ENCODE data around the gene POM121L2. TPM values are rescaled to one million over a fixed set of nuclear protein-coding genes. Genes with fewer than 3 reads are reported as not detected.

Gene POM121L2
- total RNA-seq = not detected in 2 replicates

GRCh38 chr6:27312146-27312949, at the start of gene POM121L2:
TSS of gene POM121L2 (minus strand) at chr6:27312273. CDS start at chr6:27312170, 103 bp downstream.
- peaks cover 14% of the 10 kb centered on the region for H3K4me1 Mint-ChIP-seq (ENCODE audit: low read depth)
- H3K9me3 Mint-ChIP-seq = peaks cover 5% of the 10 kb centered on the region
- intact Hi-C loops (cut with micrococcal nuclease) = loop anchor here (2.0 to 10.0 kb wide), 2 partner anchors 192 to 296 kb away; no protein-coding TSS in a partner anchor
- peak within 1 kb of the TSS; percentile 77 for H3K4me3 Mint-ChIP-seq (ENCODE audit: low read depth)
- DNase-seq (ENCODE audit: low spot score) = peak; percentile 60
- peaks cover 72% of the 10 kb centered on the region for H3K27me3 Mint-ChIP-seq (ENCODE audit: low read depth)
- H3K27ac Mint-ChIP-seq = no peak within 1 kb of the TSS
- H3K36me3 Mint-ChIP-seq (ENCODE audit: low read depth) = no peaks in the 10 kb centered on the region

GRCh38 chr6:27359231-27359630, 47.2 kb upstream of the POM121L2 start:
- Mint-ChIP-seq H3K4me3 (ENCODE audit: low read depth) (no peak overlapping the region), H3K27ac (no peak overlapping the region), H3K36me3 (ENCODE audit: low read depth) (peaks cover 4% of the 10 kb centered on the region), H3K27me3 (ENCODE audit: low read depth) (no peaks in the 10 kb centered on the region), H3K9me3 (peaks cover 44% of the 10 kb centered on the region), H3K4me1 (ENCODE audit: low read depth) (no peaks in the 10 kb centered on the region)
- no peak for DNase-seq (ENCODE audit: low spot score)
- intact Hi-C loops (cut with micrococcal nuclease) = no loop called here

- H3K27ac Mint-ChIP-seq = no peak overlapping the region
- H3K27me3 Mint-ChIP-seq (ENCODE audit: low read depth) = no peaks in the 10 kb centered on the region
- intact Hi-C loops (cut with micrococcal nuclease) = no loop called here
- DNase-seq (ENCODE audit: low spot score) = no peak
- H3K36me3 Mint-ChIP-seq (ENCODE audit: low read depth) = peaks cover 4% of the 10 kb centered on the region
- H3K4me1 Mint-ChIP-seq (ENCODE audit: low read depth) = no peaks in the 10 kb centered on the region
- no peak overlapping the region for H3K4me3 Mint-ChIP-seq (ENCODE audit: low read depth)
- peaks cover 44% of the 10 kb centered on the region for H3K9me3 Mint-ChIP-seq
These were observed 46.7 kb upstream of the POM121L2 start for GRCh38 chr6:27358786-27359185.

GRCh38 chr6:27352850-27353249, 40.8 kb upstream of the POM121L2 start:
- Mint-ChIP-seq H3K9me3 (peaks cover 14% of the 10 kb centered on the region), H3K27ac (no peak overlapping the region), H3K27me3 (ENCODE audit: low read depth) (no peaks in the 10 kb centered on the region), H3K36me3 (ENCODE audit: low read depth) (no peaks in the 10 kb centered on the region), H3K4me3 (ENCODE audit: low read depth) (no peak overlapping the region), H3K4me1 (ENCODE audit: low read depth) (no peaks in the 10 kb centered on the region)
- intact Hi-C loops (cut with micrococcal nuclease) = no loop called here
- no peak for DNase-seq (ENCODE audit: low spot score)

- Mint-ChIP-seq H3K4me3 (ENCODE audit: low read depth) (peak overlapping the region; percentile 30), H3K27ac (no peak overlapping the region), H3K27me3 (ENCODE audit: low read depth) (peaks cover 23% of the 10 kb centered on the region), H3K4me1 (ENCODE audit: low read depth) (peaks cover 11% of the 10 kb centered on the region), H3K36me3 (ENCODE audit: low read depth) (no peaks in the 10 kb centered on the region), H3K9me3 (peaks cover 13% of the 10 kb centered on the region)
- intact Hi-C loops (cut with micrococcal nuclease) = loop anchor here (10.0 kb wide), 1 partner anchor 141 kb away; the partner anchor contains the start of gene ZNF184
- no peak for DNase-seq (ENCODE audit: low spot score)
These were observed 22.1 kb upstream of the POM121L2 start for GRCh38 chr6:27334141-27334540.

- Mint-ChIP-seq H3K4me3 (ENCODE audit: low read depth) (peak overlapping the region; percentile 88), H3K27ac (no peak overlapping the region), H3K4me1 (ENCODE audit: low read depth) (peaks cover 11% of the 10 kb centered on the region), H3K36me3 (ENCODE audit: low read depth) (no peaks in the 10 kb centered on the region), H3K27me3 (ENCODE audit: low read depth) (peaks cover 23% of the 10 kb centered on the region), H3K9me3 (peaks cover 13% of the 10 kb centered on the region)
- intact Hi-C loops (cut with micrococcal nuclease) = loop anchor here (10.0 kb wide), 1 partner anchor 141 kb away; the partner anchor contains the start of gene ZNF184
- no peak for DNase-seq (ENCODE audit: low spot score)
These were observed 21.6 kb upstream of the POM121L2 start for GRCh38 chr6:27333642-27334040.

- peaks cover 11% of the 10 kb centered on the region for H3K4me1 Mint-ChIP-seq (ENCODE audit: low read depth)
- intact Hi-C loops (cut with micrococcal nuclease) = loop anchor here (10.0 kb wide), 1 partner anchor 142 kb away; the partner anchor contains the start of gene ZNF184
- peaks cover 13% of the 10 kb centered on the region for H3K9me3 Mint-ChIP-seq
- peak overlapping the region; percentile 74 for H3K27ac Mint-ChIP-seq
- H3K4me3 Mint-ChIP-seq (ENCODE audit: low read depth) = peak overlapping the region; percentile 88
- no peaks in the 10 kb centered on the region for H3K36me3 Mint-ChIP-seq (ENCODE audit: low read depth)
- DNase-seq (ENCODE audit: low spot score) = peak; percentile 15
- peaks cover 18% of the 10 kb centered on the region for H3K27me3 Mint-ChIP-seq (ENCODE audit: low read depth)
These were observed 20.9 kb upstream of the POM121L2 start for GRCh38 chr6:27332692-27333641.

- intact Hi-C loops (cut with micrococcal nuclease) = no loop called here
- no peak for DNase-seq (ENCODE audit: low spot score)
- H3K36me3 Mint-ChIP-seq (ENCODE audit: low read depth) = no peaks in the 10 kb centered on the region
- no peak overlapping the region for H3K27ac Mint-ChIP-seq
- H3K4me3 Mint-ChIP-seq (ENCODE audit: low read depth) = no peak overlapping the region
- no peaks in the 10 kb centered on the region for H3K9me3 Mint-ChIP-seq
- H3K4me1 Mint-ChIP-seq (ENCODE audit: low read depth) = no peaks in the 10 kb centered on the region
- peaks cover 12% of the 10 kb centered on the region for H3K27me3 Mint-ChIP-seq (ENCODE audit: low read depth)
These were observed 15.1 kb upstream of the POM121L2 start for GRCh38 chr6:27327023-27327738.

- H3K27ac Mint-ChIP-seq = no peak overlapping the region
- no peaks in the 10 kb centered on the region for H3K36me3 Mint-ChIP-seq (ENCODE audit: low read depth)
- no peaks in the 10 kb centered on the region for H3K4me1 Mint-ChIP-seq (ENCODE audit: low read depth)
- H3K4me3 Mint-ChIP-seq (ENCODE audit: low read depth) = no peak overlapping the region
- H3K27me3 Mint-ChIP-seq (ENCODE audit: low read depth) = peaks cover 26% of the 10 kb centered on the region
- H3K9me3 Mint-ChIP-seq = no peaks in the 10 kb centered on the region
- DNase-seq (ENCODE audit: low spot score) = no peak
- intact Hi-C loops (cut with micrococcal nuclease) = no loop called here
These were observed 9.8 kb upstream of the POM121L2 start for GRCh38 chr6:27321901-27322300.

GRCh38 chr6:27321370-27321769, 9.3 kb upstream of the POM121L2 start:
- Mint-ChIP-seq H3K4me3 (ENCODE audit: low read depth) (no peak overlapping the region), H3K36me3 (ENCODE audit: low read depth) (no peaks in the 10 kb centered on the region), H3K4me1 (ENCODE audit: low read depth) (no peaks in the 10 kb centered on the region), H3K27ac (no peak overlapping the region), H3K9me3 (no peaks in the 10 kb centered on the region), H3K27me3 (ENCODE audit: low read depth) (peaks cover 26% of the 10 kb centered on the region)
- intact Hi-C loops (cut with micrococcal nuclease) = no loop called here
- no peak for DNase-seq (ENCODE audit: low spot score)

GRCh38 chr6:27318973-27319372, 6.9 kb upstream of the POM121L2 start:
- Mint-ChIP-seq H3K9me3 (peaks cover under 1% of the 10 kb centered on the region), H3K27ac (no peak overlapping the region), H3K4me3 (ENCODE audit: low read depth) (no peak overlapping the region), H3K4me1 (ENCODE audit: low read depth) (no peaks in the 10 kb centered on the region), H3K36me3 (ENCODE audit: low read depth) (no peaks in the 10 kb centered on the region), H3K27me3 (ENCODE audit: low read depth) (peaks cover 38% of the 10 kb centered on the region)
- DNase-seq (ENCODE audit: low spot score) = no peak
- intact Hi-C loops (cut with micrococcal nuclease) = loop anchor here (10.0 kb wide), 1 partner anchor 186 kb away; no protein-coding TSS in a partner anchor

GRCh38 chr6:27314046-27314445, 2.0 kb upstream of the POM121L2 start:
- H3K4me3 Mint-ChIP-seq (ENCODE audit: low read depth) = no peak overlapping the region
- DNase-seq (ENCODE audit: low spot score) = no peak
- peaks cover 69% of the 10 kb centered on the region for H3K27me3 Mint-ChIP-seq (ENCODE audit: low read depth)
- no peaks in the 10 kb centered on the region for H3K36me3 Mint-ChIP-seq (ENCODE audit: low read depth)
- peaks cover 14% of the 10 kb centered on the region for H3K4me1 Mint-ChIP-seq (ENCODE audit: low read depth)
- H3K9me3 Mint-ChIP-seq = peaks cover 5% of the 10 kb centered on the region
- no peak overlapping the region for H3K27ac Mint-ChIP-seq
- intact Hi-C loops (cut with micrococcal nuclease) = loop anchor here (10.0 kb wide), 1 partner anchor 191 kb away; no protein-coding TSS in a partner anchor
